HCT116 (cell line): Measurements from ENCODE around the gene EIF3J. TPM values are rescaled to one million over a fixed set of nuclear protein-coding genes. Genes with fewer than 3 reads are reported as not detected.

Source experiments
- ATAC-seq: fragments of 200-7000 bp; cut with Tn5 transposase; 2 replicates; pipeline ENCODE4 v1.9.1; 2020; ENCODE audit warnings: mild to moderate bottlenecking, moderate library complexity
- BruUV-seq: library from RNA; stranded (reverse); fragments of 400-500 nt; replicated peaks from 2 replicates; lab custom pipeline; 2021; lab: Mats Ljungman, UMichigan
- CTCF ChIA-PET: fragments of 300-600 bp; sonication (Branson Sonifier 250); formaldehyde crosslinking; loops from one replicate; lab custom pipeline; 2021; ENCODE audit warnings: antibody characterized with exemption; lab: Charles Lee
- POLR2A ChIA-PET: fragments of 300-600, 350-600 bp; sonication (Branson Sonifier 250); formaldehyde crosslinking; loops from one replicate; lab custom pipeline; 2021; ENCODE audit warnings: antibody characterized with exemption; lab: Charles Lee
- RAD21 ChIA-PET, 2 experiments: fragments of 300-600 bp; sonication (Branson Sonifier 250); formaldehyde crosslinking; loops; one replicate each; lab custom pipeline; 2023; ENCODE audit warnings: low total read pairs in 2 of 2; ENCODE audit not compliant: uncharacterized antibody in 2 of 2, unreplicated experiment in 2 of 2, low non-redundant PET in 1 of 2; lab: Charles Lee
- DNase-seq: peaks from one replicate; pipeline ENCODE4 v3.0.0-alpha.2; 2010; ENCODE audit warnings: low read depth, low spot score
- H2AFZ ChIP-seq: fragments of 200-600 bp; shearing (Covaris generic), sonication (generic); 2 replicates; pipeline ENCODE4 v1.6.1; 2017; ENCODE audit warnings: low read depth, mixed run types, mixed read lengths, antibody characterized with exemption, low read length; ENCODE audit not compliant: poor library complexity, severe bottlenecking
- H3K27ac ChIP-seq: 2 replicates; pipeline ENCODE4 v1.5.1; 2012; ENCODE audit warnings: low read depth, low read length
- H3K27me3 ChIP-seq: fragments of 200-600 bp; sonication (generic); 2 replicates; pipeline ENCODE4 v1.6.1; 2016; ENCODE audit warnings: mixed run types, low read length, mixed read lengths; ENCODE audit not compliant: insufficient read depth
- H3K36me3 ChIP-seq, 2 experiments: fragments of 200-500 bp in 1 of 2; fragments of 200-600 bp in 1 of 2; sonication (Bioruptor generic) in 1 of 2; sonication (generic) in 1 of 2; 2 replicates each; pipeline versions ENCODE4 v1.5.1 to v1.6.1; 2014 to 2016; ENCODE audit warnings: low read length in 2 of 2, inconsistent platforms in 1 of 2, mixed read lengths in 1 of 2, mixed run types in 1 of 2; ENCODE audit not compliant: insufficient read depth in 2 of 2, control insufficient read depth in 1 of 2
- H3K4me1 ChIP-seq, 2 experiments: fragments of 200-600 bp in 1 of 2; sonication (generic) in 1 of 2; 2 replicates each; pipeline versions ENCODE4 v1.5.1 to v1.6.1; 2012 to 2017; ENCODE audit warnings: low read length in 2 of 2, inconsistent platforms in 1 of 2, mild to moderate bottlenecking in 1 of 2, mixed read lengths in 1 of 2, mixed run types in 1 of 2, moderate library complexity in 1 of 2; ENCODE audit not compliant: insufficient read depth in 2 of 2, control insufficient read depth in 1 of 2
- H3K4me2 ChIP-seq: fragments of 200-600 bp; sonication (generic); 2 replicates; pipeline ENCODE4 v1.6.1; 2017; ENCODE audit warnings: mixed run types, low read length, mixed read lengths
- H3K4me3 ChIP-seq, 2 experiments: fragments of 200-600 bp in 1 of 2; sonication (generic) in 1 of 2; replicated peaks in 1 of 2; 2 replicates each; pipeline ENCODE4 v1.5.1; 2011 to 2016; ENCODE audit warnings: low read length in 2 of 2, control low read depth in 1 of 2, low read depth in 1 of 2, mild to moderate bottlenecking in 1 of 2, mixed read lengths in 1 of 2, mixed run types in 1 of 2
- H3K79me2 ChIP-seq: fragments of 200-600 bp; sonication (generic); 2 replicates; pipeline ENCODE4 v1.6.1; 2017; ENCODE audit warnings: mild to moderate bottlenecking, mixed run types, low read length, moderate library complexity, mixed read lengths; ENCODE audit not compliant: insufficient read depth
- H3K9ac ChIP-seq: fragments of 200-600 bp; sonication (generic); 2 replicates; pipeline ENCODE4 v1.6.1; 2016; ENCODE audit warnings: low read length, mixed read lengths
- H3K9me2 ChIP-seq: fragments of 200-600 bp; sonication (generic), shearing (Covaris generic); 2 replicates; pipeline ENCODE4 v1.6.1; 2017; ENCODE audit warnings: mixed run types, mild to moderate bottlenecking, moderate library complexity; ENCODE audit not compliant: insufficient read depth
- H3K9me3 ChIP-seq, 2 experiments: fragments of 200-500 bp in 1 of 2; fragments of 200-600 bp in 1 of 2; sonication (Bioruptor generic) in 1 of 2; sonication (generic) in 1 of 2; 2 replicates each; pipeline ENCODE4 v1.6.1; 2014 to 2017; ENCODE audit warnings: low read length in 2 of 2, mixed read lengths in 2 of 2, inconsistent platforms in 1 of 2, low read depth in 1 of 2, mild to moderate bottlenecking in 1 of 2, mixed run types in 1 of 2, moderate library complexity in 1 of 2; ENCODE audit not compliant: control insufficient read depth in 1 of 2, insufficient read depth in 1 of 2
- H4K20me1 ChIP-seq: fragments of 200-600 bp; sonication (generic), shearing (Covaris generic); 2 replicates; pipeline ENCODE4 v1.6.1; 2017; ENCODE audit warnings: mixed run types, mild to moderate bottlenecking, moderate library complexity; ENCODE audit not compliant: insufficient read depth
- EGR1 ChIP-seq: IDR thresholded peaks from 2 replicates; pipeline ENCODE4 v1.6.1; 2012; ENCODE audit warnings: low read depth
- ELF1 ChIP-seq: IDR thresholded peaks from 2 replicates; pipeline ENCODE4 v1.6.1; 2012; ENCODE audit warnings: low read depth, borderline replicate concordance
- EZH2 ChIP-seq: fragments of 200-600 bp; sonication (generic); IDR thresholded peaks from 2 replicates; pipeline ENCODE4 v1.6.1; 2017; ENCODE audit warnings: antibody characterized with exemption, mixed run types
- EZH2phosphoT487 ChIP-seq: fragments of 200-600 bp; IDR thresholded peaks from 2 replicates; pipeline ENCODE4 v1.6.1; 2018; ENCODE audit warnings: antibody characterized with exemption, borderline replicate concordance
- JUND ChIP-seq: IDR thresholded peaks from 2 replicates; pipeline ENCODE4 v1.6.1; 2012
- POLR2AphosphoS5 ChIP-seq: IDR thresholded peaks from 2 replicates; pipeline ENCODE4 v1.6.1; 2011; ENCODE audit warnings: mild to moderate bottlenecking, low read depth, low read length, moderate library complexity
- RAD21 ChIP-seq: IDR thresholded peaks from 2 replicates; pipeline ENCODE4 v1.6.1; 2012; ENCODE audit warnings: low read depth, mild to moderate bottlenecking
- SIN3A ChIP-seq: IDR thresholded peaks from 2 replicates; pipeline ENCODE4 v1.6.1; 2012; ENCODE audit warnings: low read depth
- SRF ChIP-seq: IDR thresholded peaks from 2 replicates; pipeline ENCODE4 v1.6.1; 2012; ENCODE audit warnings: low read depth
- TCF7L2 ChIP-seq: IDR thresholded peaks from 2 replicates; pipeline ENCODE4 v1.7.0; 2011; ENCODE audit warnings: borderline replicate concordance, inconsistent platforms; ENCODE audit not compliant: insufficient read depth, insufficient read length; ENCODE audit errors: extremely low read depth
- YY1 ChIP-seq: IDR thresholded peaks from 2 replicates; pipeline ENCODE4 v1.6.1; 2011; ENCODE audit warnings: low read length, low read depth, moderate library complexity, mild to moderate bottlenecking; ENCODE audit not compliant: insufficient replicate concordance; ENCODE audit errors: extremely low read depth
- ZFX ChIP-seq: fragments of 450-650 bp; IDR thresholded peaks from 2 replicates; pipeline ENCODE4 v1.6.1; 2017
- ZNF274 ChIP-seq: fragments of 200-500 bp; sonication (Bioruptor generic); IDR thresholded peaks from 2 replicates; pipeline ENCODE4 v1.6.1; 2014; ENCODE audit warnings: mild to moderate bottlenecking, low read depth, low read length, inconsistent platforms
- intact Hi-C: fragments of 100-400 bp; cut with micrococcal nuclease; formaldehyde crosslinking; loops from 2 replicates; pipeline ENCODE4 v1.10.0; 2022
- total RNA-seq: library from RNA; stranded (reverse); gene quantifications from one replicate; pipeline ENCODE4 v1.2.1, GENCODE V29; 2021; ENCODE audit not compliant: unreplicated experiment
- TF ChIP-seq, protein P1 (sequence below): IDR thresholded peaks from 2 replicates; pipeline ENCODE4 v1.6.1; 2012
- TF ChIP-seq, protein P2 (sequence below), 3 experiments: fragments of 200-600 bp in 1 of 3; sonication (generic) in 1 of 3; IDR thresholded peaks in 2 of 3; conservative IDR thresholded peaks in 1 of 3; 2 replicates each; pipeline ENCODE4 v1.5.1; 2012 to 2017; ENCODE audit warnings: low read depth in 2 of 3, low read length in 2 of 3, antibody characterized with exemption in 1 of 3, borderline replicate concordance in 1 of 3, control low read depth in 1 of 3, mild to moderate bottlenecking in 1 of 3, mixed read lengths in 1 of 3, mixed run types in 1 of 3, moderate library complexity in 1 of 3; ENCODE audit not compliant: insufficient read depth in 1 of 3

Gene EIF3J
- total RNA-seq, 1 experiment from 2014 or later = 68.6 TPM

DNA sequence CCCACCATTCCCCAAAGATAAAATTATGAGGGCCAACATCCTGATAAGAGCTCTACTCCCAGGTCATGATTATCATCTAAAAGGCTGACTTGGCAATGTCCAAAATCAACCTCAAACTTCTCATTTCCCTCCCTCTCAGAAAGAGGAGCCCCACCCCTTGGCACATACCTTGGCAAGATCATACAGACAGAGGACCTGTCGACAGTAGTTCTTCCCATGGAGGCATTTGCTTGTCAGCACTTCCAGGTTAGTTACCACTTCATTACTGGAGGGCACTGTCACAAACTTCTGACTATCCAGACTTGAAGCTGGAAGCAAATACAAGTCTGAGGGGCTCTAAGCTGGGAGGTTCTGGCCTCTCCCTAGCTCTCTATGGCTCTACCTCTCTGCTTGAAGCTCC, 37.8 kb downstream of the EIF3J start:
- POLR2A ChIA-PET = no interaction called here
- H2AFZ ChIP-seq = no peak overlapping the region
- 0 out of 2 replicates have a peak, but pooled peaks cover 5% of the 10 kb centered on the region for H3K79me2 ChIP-seq
- H3K36me3 ChIP-seq = peaks cover 4 to 5% of the 10 kb centered on the region in 2 experiments; a peak in 2 of 4 replicates
- no peak overlapping the region for H3K4me2 ChIP-seq
- no peak overlapping the region for H3K9ac ChIP-seq
- no peaks in the 10 kb centered on the region for H3K4me1 ChIP-seq
- H3K9me3 ChIP-seq = no peaks in the 10 kb centered on the region
- no peak overlapping the region for H3K4me3 ChIP-seq
- no peak for ATAC-seq
- H3K27ac ChIP-seq = no peak overlapping the region
- no peaks in the 10 kb centered on the region for H3K27me3 ChIP-seq
- CTCF ChIA-PET = interaction anchor here (0.9 to 1.2 kb wide), 2 partner anchors 9 to 14 kb away, joined by 3 to 4 read pairs; no protein-coding TSS in a partner anchor
- TF ChIP-seq, protein P1, sequence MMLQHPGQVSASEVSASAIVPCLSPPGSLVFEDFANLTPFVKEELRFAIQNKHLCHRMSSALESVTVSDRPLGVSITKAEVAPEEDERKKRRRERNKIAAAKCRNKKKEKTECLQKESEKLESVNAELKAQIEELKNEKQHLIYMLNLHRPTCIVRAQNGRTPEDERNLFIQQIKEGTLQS = no peak
- TF ChIP-seq, protein P2, sequence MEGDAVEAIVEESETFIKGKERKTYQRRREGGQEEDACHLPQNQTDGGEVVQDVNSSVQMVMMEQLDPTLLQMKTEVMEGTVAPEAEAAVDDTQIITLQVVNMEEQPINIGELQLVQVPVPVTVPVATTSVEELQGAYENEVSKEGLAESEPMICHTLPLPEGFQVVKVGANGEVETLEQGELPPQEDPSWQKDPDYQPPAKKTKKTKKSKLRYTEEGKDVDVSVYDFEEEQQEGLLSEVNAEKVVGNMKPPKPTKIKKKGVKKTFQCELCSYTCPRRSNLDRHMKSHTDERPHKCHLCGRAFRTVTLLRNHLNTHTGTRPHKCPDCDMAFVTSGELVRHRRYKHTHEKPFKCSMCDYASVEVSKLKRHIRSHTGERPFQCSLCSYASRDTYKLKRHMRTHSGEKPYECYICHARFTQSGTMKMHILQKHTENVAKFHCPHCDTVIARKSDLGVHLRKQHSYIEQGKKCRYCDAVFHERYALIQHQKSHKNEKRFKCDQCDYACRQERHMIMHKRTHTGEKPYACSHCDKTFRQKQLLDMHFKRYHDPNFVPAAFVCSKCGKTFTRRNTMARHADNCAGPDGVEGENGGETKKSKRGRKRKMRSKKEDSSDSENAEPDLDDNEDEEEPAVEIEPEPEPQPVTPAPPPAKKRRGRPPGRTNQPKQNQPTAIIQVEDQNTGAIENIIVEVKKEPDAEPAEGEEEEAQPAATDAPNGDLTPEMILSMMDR (IDR thresholded peaks at IDR 0.05 in 2 of 3, conservative IDR thresholded peaks at IDR 0.05 in 1 of 3; ENCODE audit: borderline replicate concordance in 1 of 3, insufficient read depth in 1 of 3, low read depth in 2 of 3, low read length in 2 of 3) = no peak
- TF ChIP-seq EGR1 = no peak
- no peak for TF ChIP-seq ZNF274
- no peak for TF ChIP-seq SIN3A
- no peak for TF ChIP-seq EZH2
- no peak for TF ChIP-seq ZFX
- TF ChIP-seq EZH2phosphoT487 = no peak
- TF ChIP-seq RAD21 = no peak
- no peak for TF ChIP-seq SRF
- TF ChIP-seq JUND = no peak
- no peak for TF ChIP-seq POLR2AphosphoS5
- TF ChIP-seq YY1 = no peak
- no peak for TF ChIP-seq TCF7L2
- TF ChIP-seq ELF1 = no peak
- intact Hi-C loops = no loop called here
- DNase-seq = no peak
- no peaks in the 10 kb centered on the region for H3K9me2 ChIP-seq
- H4K20me1 ChIP-seq = no peaks in the 10 kb centered on the region
- RAD21 ChIA-PET = no interaction called here
- no TSS peak for BruUV-seq
